Osteocyte (in vitro differentiated cells): ENCODE results near the gene ESRRA. TPM values are rescaled to one million over a fixed set of nuclear protein-coding genes. Genes with fewer than 3 reads are reported as not detected.
A peak's percentile ranks its signal among the peaks of the same experiment; 100 is the strongest.

Experiments
- DNase-seq: peaks from one replicate; pipeline ENCODE4 v3.0.0; 2021; ENCODE audit warnings: mixed read lengths; ENCODE audit not compliant: unreplicated experiment; ENCODE audit errors: extremely low spot score
- H3K27ac Mint-ChIP-seq: one replicate; pipeline ENCODE4 v1.8.0; 2021; ENCODE audit warnings: mild to moderate bottlenecking, mixed read lengths; ENCODE audit not compliant: unreplicated experiment
- H3K27me3 Mint-ChIP-seq: one replicate; pipeline ENCODE4 v1.8.0; 2021; ENCODE audit warnings: mixed read lengths; ENCODE audit not compliant: unreplicated experiment
- H3K36me3 Mint-ChIP-seq: one replicate; pipeline ENCODE4 v1.8.0; 2021; ENCODE audit warnings: mixed read lengths; ENCODE audit not compliant: unreplicated experiment
- H3K4me1 Mint-ChIP-seq: one replicate; pipeline ENCODE4 v1.8.0; 2021; ENCODE audit warnings: mixed read lengths; ENCODE audit not compliant: unreplicated experiment
- H3K4me3 Mint-ChIP-seq: one replicate; pipeline ENCODE4 v1.8.0; 2021; ENCODE audit warnings: mild to moderate bottlenecking, moderate library complexity, mixed read lengths; ENCODE audit not compliant: unreplicated experiment
- H3K9me3 Mint-ChIP-seq: one replicate; pipeline ENCODE4 v1.8.0; 2021; ENCODE audit warnings: mixed read lengths; ENCODE audit not compliant: unreplicated experiment
- CTCF ChIP-seq: fragments of 200-600 bp; sonication (generic); IDR thresholded peaks from 2 replicates; pipeline ENCODE4 v1.5.0; 2021; ENCODE audit warnings: antibody characterized with exemption, mild to moderate bottlenecking, moderate library complexity
- total RNA-seq: library from RNA; stranded (reverse); gene quantifications from 2 replicates; pipeline ENCODE4 v1.2.1, GENCODE V29; 2021

The ESRRA gene
- total RNA-seq, 1 donor from 2014 or later = 37.4 TPM

- Mint-ChIP-seq H3K27me3 (no peaks in the 10 kb centered on the region), H3K36me3 (peaks cover 9% of the 10 kb centered on the region), H3K4me3 (no peak overlapping the region), H3K9me3 (no peaks in the 10 kb centered on the region), H3K27ac (peak overlapping the region; percentile 39), H3K4me1 (peaks cover 39% of the 10 kb centered on the region)
- no peak for DNase-seq
- TF ChIP-seq CTCF = no peak
Measured at GRCh38 chr11:64357446-64357845, 52.1 kb downstream of the ESRRA start.

- DNase-seq = no peak
- no peaks in the 10 kb centered on the region for H3K27me3 Mint-ChIP-seq
- H3K36me3 Mint-ChIP-seq = peaks cover 10% of the 10 kb centered on the region
- H3K4me3 Mint-ChIP-seq = peak overlapping the region; percentile 50
- H3K4me1 Mint-ChIP-seq = peaks cover 39% of the 10 kb centered on the region
- TF ChIP-seq CTCF = no peak
- no peaks in the 10 kb centered on the region for H3K9me3 Mint-ChIP-seq
- H3K27ac Mint-ChIP-seq = peak overlapping the region; percentile 62
Measured at GRCh38 chr11:64357904-64358535, 52.7 kb downstream of the ESRRA start.

DNA sequence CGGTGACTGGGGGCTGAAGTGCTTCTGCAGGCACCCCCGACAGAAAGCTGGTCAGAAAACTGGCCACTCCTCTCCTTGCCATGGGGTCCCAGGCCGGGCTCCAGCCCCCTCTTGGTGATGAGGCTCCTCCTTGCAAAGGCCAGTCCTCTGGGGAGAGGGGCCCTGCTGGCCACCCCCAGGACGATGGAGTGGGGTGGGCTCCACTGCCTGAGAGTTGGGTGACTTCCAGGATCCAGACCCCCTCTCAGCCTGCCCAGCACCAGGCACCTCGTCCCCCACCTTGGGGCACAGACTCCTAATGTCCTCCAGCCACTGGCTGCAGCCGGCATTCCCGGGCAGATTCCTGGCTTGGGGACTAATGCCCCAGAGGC is 53.2 kb downstream of the ESRRA start:
- H3K4me1 Mint-ChIP-seq = peaks cover 39% of the 10 kb centered on the region
- TF ChIP-seq CTCF = no peak
- H3K9me3 Mint-ChIP-seq = no peaks in the 10 kb centered on the region
- H3K27ac Mint-ChIP-seq = peak overlapping the region; percentile 62
- no peak for DNase-seq
- H3K4me3 Mint-ChIP-seq = peak overlapping the region; percentile 50
- no peaks in the 10 kb centered on the region for H3K27me3 Mint-ChIP-seq
- H3K36me3 Mint-ChIP-seq = peaks cover 11% of the 10 kb centered on the region

- no peak for DNase-seq
- peaks cover 39% of the 10 kb centered on the region for H3K4me1 Mint-ChIP-seq
- H3K27ac Mint-ChIP-seq = peak within 1 kb of the TSS; percentile 75
- TF ChIP-seq CTCF = no peak
- H3K4me3 Mint-ChIP-seq = peak within 1 kb of the TSS; percentile 82
- H3K36me3 Mint-ChIP-seq = peaks cover 13% of the 10 kb centered on the region
- no peaks in the 10 kb centered on the region for H3K27me3 Mint-ChIP-seq
- H3K9me3 Mint-ChIP-seq = no peaks in the 10 kb centered on the region
Measured at GRCh38 chr11:64358907-64359711, 53.8 kb downstream of the ESRRA start, which contains the start of gene RPS6KA4. TSS of gene RPS6KA4 (plus strand) at chr11:64359162. CDS start at chr11:64359236, 74 bp downstream.
